H1 (cell line): ENCODE results near the gene CLCA4. TPM values are rescaled to one million over a fixed set of nuclear protein-coding genes. Genes with fewer than 3 reads are reported as not detected.

Experiments used
- CTCF ChIA-PET: fragments of 300-600 bp; sonication (Branson Sonifier 250); formaldehyde crosslinking; loops from one replicate; lab custom pipeline; 2021; ENCODE audit not compliant: partially characterized antibody; lab: Charles Lee
- POLR2A ChIA-PET: fragments of 300-600 bp; sonication (Branson Sonifier 250); formaldehyde crosslinking; loops from one replicate; lab custom pipeline; 2021; ENCODE audit warnings: inconsistent platforms; ENCODE audit not compliant: partially characterized antibody; lab: Charles Lee
- DNase-seq, 2 experiments: peaks; one replicate each; pipeline versions ENCODE4 v3.0.0 to v3.0.0-alpha.2; 2010 to 2022; ENCODE audit warnings: low spot score in 2 of 2, low read depth in 1 of 2, mixed read lengths in 1 of 2
- FAIRE-seq: peaks from 2 replicates; lab custom pipeline; 2011; peaks lifted over from hg19 to GRCh38; lab: Jason Lieb, UNC
- H2AFZ ChIP-seq: 2 replicates; pipeline ENCODE4 v1.8.1; 2012; ENCODE audit warnings: low read length, inconsistent platforms
- H2AK5ac ChIP-seq: 2 replicates; pipeline ENCODE4 v1.6.1; 2013; ENCODE audit warnings: low read depth, low read length
- H2BK120ac ChIP-seq: replicated peaks from 2 replicates; pipeline ENCODE3; 2013; ENCODE audit warnings: low read depth, low read length, inconsistent platforms
- H2BK12ac ChIP-seq: 2 replicates; pipeline ENCODE4 v1.6.1; 2013; ENCODE audit warnings: low read depth, low read length
- H2BK15ac ChIP-seq: 2 replicates; pipeline ENCODE4 v1.6.1; 2013; ENCODE audit warnings: low read length
- H2BK20ac ChIP-seq: 2 replicates; pipeline ENCODE4 v1.6.1; 2013; ENCODE audit warnings: low read length
- H2BK5ac ChIP-seq: 2 replicates; pipeline ENCODE4 v1.6.1; 2013; ENCODE audit warnings: low read depth, low read length
- H3K14ac ChIP-seq: 2 replicates; pipeline ENCODE4 v1.6.1; 2013; ENCODE audit warnings: inconsistent platforms; ENCODE audit not compliant: insufficient read length
- H3K18ac ChIP-seq: 2 replicates; pipeline ENCODE4 v1.6.1; 2013; ENCODE audit warnings: low read length; ENCODE audit errors: extremely low read depth
- H3K23ac ChIP-seq: 2 replicates; pipeline ENCODE4 v1.6.1; 2013; ENCODE audit warnings: inconsistent platforms; ENCODE audit not compliant: insufficient read length
- H3K23me2 ChIP-seq: 2 replicates; pipeline ENCODE4 v1.6.1; 2013; ENCODE audit warnings: low read depth, low read length
- H3K27ac ChIP-seq: 2 replicates; pipeline ENCODE4 v1.6.1; 2011; ENCODE audit warnings: low read depth, low read length, inconsistent platforms
- H3K27me3 ChIP-seq, 4 experiments: replicated peaks in 1 of 4; 1 replicate in 1 of 4; 2 replicates in 3 of 4; pipeline versions ENCODE4 v1.6.1 to v1.8.1; 2011 to 2013; ENCODE audit warnings: low read length in 3 of 4, mild to moderate bottlenecking in 3 of 4, inconsistent platforms in 2 of 4, mixed read lengths in 2 of 4, moderate library complexity in 1 of 4; ENCODE audit not compliant: control insufficient read depth in 3 of 4, insufficient read depth in 3 of 4; ENCODE audit errors: extremely low read depth in 1 of 4
- H3K36me3 ChIP-seq, 4 experiments: 2 replicates each; pipeline versions ENCODE4 v1.6.1 to v1.8.1; 2011 to 2013; ENCODE audit warnings: mild to moderate bottlenecking in 4 of 4, low read length in 3 of 4, moderate library complexity in 2 of 4, control low read depth in 1 of 4, inconsistent platforms in 1 of 4; ENCODE audit not compliant: insufficient read depth in 4 of 4, control insufficient read depth in 2 of 4
- H3K4ac ChIP-seq: replicated peaks from 2 replicates; pipeline ENCODE3; 2013; ENCODE audit warnings: low read length, low read depth, mixed read lengths, inconsistent platforms; ENCODE audit not compliant: insufficient read length
- H3K4me1 ChIP-seq, 4 experiments: replicated peaks in 1 of 4; 1 replicate in 1 of 4; 2 replicates in 3 of 4; pipeline versions ENCODE4 v1.6.1 to v1.8.1; 2011 to 2013; ENCODE audit warnings: low read length in 3 of 4, inconsistent platforms in 2 of 4, mixed read lengths in 1 of 4; ENCODE audit not compliant: insufficient read depth in 4 of 4, control insufficient read depth in 3 of 4
- H3K4me2 ChIP-seq, 2 experiments: 2 replicates each; pipeline versions ENCODE4 v1.6.1 to v1.8.1; 2011 to 2013; ENCODE audit warnings: low read depth in 2 of 2, low read length in 2 of 2, control low read depth in 1 of 2, inconsistent platforms in 1 of 2, mild to moderate bottlenecking in 1 of 2; ENCODE audit not compliant: insufficient read depth in 1 of 2
- H3K4me3 ChIP-seq, 4 experiments: fragments of 200-600, 300-600 bp in 1 of 4; sonication (generic), shearing (Covaris generic), sonication (Bioruptor Twin) in 1 of 4; 2 replicates each; pipeline versions ENCODE4 v1.5.1 to v1.8.1; 2011 to 2016; ENCODE audit warnings: low read length in 4 of 4, low read depth in 3 of 4, control low read depth in 2 of 4, inconsistent platforms in 2 of 4, mild to moderate bottlenecking in 2 of 4, mixed read lengths in 1 of 4, moderate library complexity in 1 of 4; ENCODE audit not compliant: insufficient read depth in 2 of 4; ENCODE audit errors: extremely low read depth in 1 of 4
- H3K56ac ChIP-seq: replicated peaks from 2 replicates; pipeline ENCODE3; 2013; ENCODE audit warnings: low read depth, mild to moderate bottlenecking, mixed read lengths, low read length, inconsistent platforms; ENCODE audit not compliant: insufficient read length
- H3K79me1 ChIP-seq: 2 replicates; pipeline ENCODE4 v1.6.1; 2013; ENCODE audit warnings: low read depth, low read length, control low read depth
- H3K79me2 ChIP-seq, 2 experiments: 2 replicates each; pipeline versions ENCODE4 v1.6.1 to v1.8.1; 2012 to 2013; ENCODE audit warnings: low read length in 2 of 2, mild to moderate bottlenecking in 2 of 2, inconsistent platforms in 1 of 2; ENCODE audit not compliant: insufficient read depth in 2 of 2, control insufficient read depth in 1 of 2
- H3K9ac ChIP-seq, 4 experiments: replicated peaks in 1 of 4; 1 replicate in 1 of 4; 2 replicates in 3 of 4; pipeline versions ENCODE4 v1.6.1 to v1.8.1; 2011 to 2013; ENCODE audit warnings: low read depth in 3 of 4, low read length in 3 of 4, control low read depth in 2 of 4, mild to moderate bottlenecking in 2 of 4, moderate library complexity in 2 of 4, inconsistent platforms in 1 of 4; ENCODE audit errors: extremely low read depth in 1 of 4
- H3K9me3 ChIP-seq, 2 experiments: 2 replicates each; pipeline versions ENCODE4 v1.6.1 to v1.8.1; 2012 to 2013; ENCODE audit warnings: mild to moderate bottlenecking in 2 of 2, moderate library complexity in 2 of 2, control low read depth in 1 of 2, inconsistent platforms in 1 of 2, low read depth in 1 of 2, low read length in 1 of 2, mixed read lengths in 1 of 2; ENCODE audit not compliant: insufficient read depth in 2 of 2
- H4K20me1 ChIP-seq, 2 experiments: replicated peaks in 1 of 2; 2 replicates each; pipeline versions ENCODE3 to v1.8.1; 2011 to 2013; ENCODE audit warnings: inconsistent platforms in 2 of 2, low read length in 2 of 2, mild to moderate bottlenecking in 1 of 2; ENCODE audit not compliant: insufficient read depth in 2 of 2, control insufficient read depth in 1 of 2
- H4K5ac ChIP-seq: 2 replicates; pipeline ENCODE4 v1.6.1; 2013; ENCODE audit warnings: low read length, low read depth, mixed read lengths, inconsistent platforms; ENCODE audit not compliant: insufficient read length
- H4K8ac ChIP-seq: 2 replicates; pipeline ENCODE4 v1.8.0; 2013; ENCODE audit warnings: mild to moderate bottlenecking, moderate library complexity, low read length, inconsistent platforms; ENCODE audit not compliant: insufficient read depth; ENCODE audit errors: extremely low read depth
- H4K91ac ChIP-seq: replicated peaks from 2 replicates; pipeline ENCODE3; 2013; ENCODE audit warnings: low read length, mixed read lengths, inconsistent platforms; ENCODE audit not compliant: insufficient read length
- ATF2 ChIP-seq: IDR thresholded peaks from 2 replicates; pipeline ENCODE4 v1.6.1; 2012; ENCODE audit warnings: low read length, inconsistent platforms
- CTBP2 ChIP-seq: IDR thresholded peaks from 2 replicates; pipeline ENCODE4 v1.7.0; 2011; ENCODE audit warnings: borderline replicate concordance, mild to moderate bottlenecking, moderate library complexity, mixed read lengths, low read length; ENCODE audit not compliant: insufficient read depth, insufficient read length
- HDAC2 ChIP-seq, 2 experiments: fragments of 300-600 bp in 1 of 2; sonication (generic) in 1 of 2; IDR thresholded peaks; 2 replicates each; pipeline ENCODE4 v1.6.1; 2011 to 2012; ENCODE audit warnings: low read depth in 2 of 2, low read length in 2 of 2, mild to moderate bottlenecking in 2 of 2, moderate library complexity in 2 of 2, borderline replicate concordance in 1 of 2, inconsistent platforms in 1 of 2
- POLR2A ChIP-seq, 2 experiments: IDR thresholded peaks; 1 replicate in 1 of 2; 2 replicates in 1 of 2; pipeline ENCODE4 v1.6.1; 2011; ENCODE audit warnings: low read depth in 2 of 2, low read length in 2 of 2, mild to moderate bottlenecking in 2 of 2; ENCODE audit errors: control extremely low read depth in 1 of 2
- TEAD4 ChIP-seq: IDR thresholded peaks from 2 replicates; pipeline ENCODE4 v1.6.1; 2012; ENCODE audit warnings: low read depth, low read length, inconsistent platforms, mixed read lengths
- USF2 ChIP-seq: IDR thresholded peaks from 2 replicates; pipeline ENCODE4 v1.6.1; 2011; ENCODE audit warnings: low read length, improper control_type of control experiment
- WGBS, 2 experiments: shearing (Covaris generic) in 1 of 2; methylation state at CpG; one replicate each; pipeline versions ENCODE4 v1.1.6 to v1.1.7; 2013 to 2015; ENCODE audit warnings: low lambda C conversion rate in 2 of 2, mixed read lengths in 2 of 2, inconsistent platforms in 1 of 2, low coverage in 1 of 2, missing lambda C conversion rate in 1 of 2; ENCODE audit not compliant: insufficient replicate concordance in 2 of 2, insufficient coverage in 1 of 2, insufficient read length in 1 of 2; ENCODE audit errors: extremely low coverage in 1 of 2, missing lambda C conversion rate in 1 of 2; 5-methylcytosine and 5-hydroxymethylcytosine counted together
- polyA plus RNA-seq, 7 experiments: library from polyadenylated mRNA; depleted of rRNA in 3 of 7; stranded (reverse) in 5 of 7; unstranded in 2 of 7; fragments of >200 nt in 5 of 7; fragments of 200-250 nt in 2 of 7; gene quantifications; 1 replicate in 5 of 7; 2 replicates in 1 of 7; 4 replicates in 1 of 7; pipeline versions ENCODE4 v1.2.1 to v1.2.3, GENCODE V29; 2011 to 2013; ENCODE audit warnings: missing spikeins in 2 of 7, mixed read lengths in 2 of 7
- total RNA-seq: library from RNA; stranded (reverse); fragmentation: NEBNext Ultra II Directional; extraction: Animal tissue kit (Norgen Biotek cat#: 25700); gene quantifications from 2 replicates; pipeline ENCODE4 v1.2.1, GENCODE V29; 2021

CLCA4 gene
- total and polyA plus RNA-seq, 2 of the 8 experiments (the other 6 are each of a cell fraction or from before 2014, with no cell fraction given) = not detected

GRCh38 chr1:86523670-86524354, 23.1 kb upstream of the CLCA4 start:
- Histone ChIP-seq H2AK5ac (no peak overlapping the region), H3K9ac (no peak overlapping the region), H3K14ac (no peak overlapping the region), H3K79me1 (no peaks in the 10 kb centered on the region), H3K36me3 (peaks cover 0 to 6% (median 0%) of the 10 kb centered on the region in 4 experiments; a peak in 1 of 8 replicates), H3K4ac (no peak overlapping the region), H4K8ac (no peak overlapping the region), H4K20me1 (no peaks in the 10 kb centered on the region), H2BK12ac (no peak overlapping the region), H3K4me1 (no peaks in the 10 kb centered on the region), H2BK20ac (no peak overlapping the region), H3K9me3 (peaks cover 4 to 8% of the 10 kb centered on the region in 2 experiments; a peak in 2 of 4 replicates), H3K79me2 (no peaks in the 10 kb centered on the region), H4K5ac (no peak overlapping the region), H3K56ac (no peak overlapping the region), H3K27me3 (no peaks in the 10 kb centered on the region), H3K4me2 (no peak overlapping the region), H3K18ac (no peak overlapping the region), H3K27ac (no peak overlapping the region), H3K23ac (no peak overlapping the region), H2BK5ac (no peak overlapping the region), H2BK120ac (no peak overlapping the region), H3K23me2 (no peaks in the 10 kb centered on the region), H4K91ac (no peak overlapping the region), H2AFZ (no peak overlapping the region), H3K4me3 (no peak overlapping the region), H2BK15ac (no peak overlapping the region)
- FAIRE-seq (no peak), DNase-seq (no peak)
- ChIA-PET CTCF (interaction anchor here (0.9 to 2.6 kb wide), 5 partner anchors 16 to 191 kb away, joined by 3 to 10 read pairs (median 5); no protein-coding TSS in a partner anchor), POLR2A (no interaction called here)
- 92% methylated on average over 28 of the region's 32 CpGs; no CpG with 5 or more reads in 1 of the 2 experiments for WGBS, 2 experiments
- TF ChIP-seq POLR2A (IDR thresholded peaks at IDR 0.05; ENCODE audit: control extremely low read depth in 1 of 2, low read depth in 2 of 2, low read length in 2 of 2) (no peak), TEAD4 (no peak), CTBP2 (no peak), ATF2 (no peak), USF2 (no peak), HDAC2 (IDR thresholded peaks at IDR 0.05; ENCODE audit: borderline replicate concordance in 1 of 2, low read depth in 2 of 2, low read length in 2 of 2) (no peak)
